Parathyroid adenoma (tissue), 2 donors: ENCODE results near the gene ZNF239.

Source experiments
- H2AFZ ChIP-seq: fragments of 300-600 bp; sonication (generic); one replicate; pipeline ENCODE4 v1.7.0; 2017; ENCODE audit warnings: antibody characterized with exemption, mild to moderate bottlenecking
- H3K27ac ChIP-seq: fragments of 300-600 bp; sonication (generic); one replicate; pipeline ENCODE4 v1.7.0; 2017
- H3K27me3 ChIP-seq: fragments of 300-600 bp; sonication (generic); one replicate; pipeline ENCODE4 v1.7.0; 2017; ENCODE audit warnings: low read length; ENCODE audit not compliant: control insufficient read depth, insufficient read depth
- H3K36me3 ChIP-seq: fragments of 300-600 bp; sonication (generic); one replicate; pipeline ENCODE4 v1.7.0; 2017; ENCODE audit warnings: low read length; ENCODE audit not compliant: control insufficient read depth, insufficient read depth
- H3K4me1 ChIP-seq: fragments of 300-600 bp; sonication (generic); one replicate; pipeline ENCODE4 v1.7.0; 2017; ENCODE audit warnings: control low read depth
- H3K4me2 ChIP-seq: fragments of 300-600 bp; sonication (generic); one replicate; pipeline ENCODE4 v1.7.0; 2017; ENCODE audit warnings: low read length
- H3K4me3 ChIP-seq: fragments of 300-600 bp; sonication (generic); one replicate; pipeline ENCODE4 v1.7.0; 2017; ENCODE audit warnings: low read depth, low read length
- H3K79me2 ChIP-seq: fragments of 300-600 bp; sonication (generic); one replicate; pipeline ENCODE4 v1.7.0; 2017; ENCODE audit warnings: control low read depth
- H3K9ac ChIP-seq: fragments of 300-600 bp; sonication (generic); one replicate; pipeline ENCODE4 v1.7.0; 2017; ENCODE audit warnings: mild to moderate bottlenecking
- H3K9me3 ChIP-seq: fragments of 300-600 bp; sonication (generic); one replicate; pipeline ENCODE4 v1.7.0; 2017; ENCODE audit warnings: low read length; ENCODE audit not compliant: control insufficient read depth
- TF ChIP-seq, protein P1 (sequence below): fragments of 300-600 bp; sonication (generic); IDR thresholded peaks from one replicate; pipeline ENCODE4 v1.7.0; 2017; ENCODE audit warnings: antibody characterized with exemption, mild to moderate bottlenecking
- donor health status: primary hyperparathyroidism.

The ZNF239 gene

DNA sequence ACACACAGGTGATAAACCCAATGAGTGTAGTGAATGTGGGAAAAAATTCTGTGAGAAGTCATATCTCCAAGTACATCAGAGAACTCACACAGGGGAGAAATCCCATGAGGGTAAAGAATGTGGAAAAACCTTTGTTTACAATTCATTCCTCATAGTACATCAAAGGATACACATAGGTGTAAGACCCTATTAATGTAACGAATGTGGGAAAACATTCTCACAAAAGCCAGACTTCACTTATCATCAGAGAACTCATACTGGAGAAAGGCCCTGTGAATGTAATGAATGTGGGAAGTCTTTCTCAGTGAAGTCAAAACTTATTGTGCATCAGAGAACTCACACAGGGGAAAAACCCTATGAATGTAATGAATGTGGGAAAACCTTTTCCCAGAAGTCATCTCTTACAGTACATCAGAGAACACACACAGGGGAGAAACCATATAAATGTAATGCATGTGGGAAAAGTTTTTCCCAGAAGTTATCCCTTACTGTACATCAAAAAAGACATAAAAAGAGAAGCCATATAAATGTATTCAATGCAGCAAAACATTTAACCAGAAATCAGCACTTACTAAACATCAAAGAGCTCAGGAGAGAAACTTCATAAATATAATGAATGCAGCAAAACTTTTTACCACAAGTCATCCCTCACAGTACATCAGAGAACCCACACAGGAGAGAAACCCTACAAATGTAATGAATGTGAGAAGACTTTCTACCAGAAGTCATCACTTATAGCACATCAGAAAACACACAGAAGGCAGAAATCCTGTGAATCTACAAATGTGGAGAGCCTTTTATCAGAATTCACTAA is 49.8 kb downstream of the ZNF239 start:
- Histone ChIP-seq H3K9ac (no peak overlapping the region), H3K4me2 (no peak overlapping the region), H3K4me1 (no peaks in the 10 kb centered on the region), H3K27ac (no peak overlapping the region), H3K4me3 (no peak overlapping the region), H3K27me3 (no peaks in the 10 kb centered on the region), H3K9me3 (no peaks in the 10 kb centered on the region), H3K36me3 (no peaks in the 10 kb centered on the region), H2AFZ (no peak overlapping the region), H3K79me2 (no peaks in the 10 kb centered on the region)
- TF ChIP-seq, protein P1, sequence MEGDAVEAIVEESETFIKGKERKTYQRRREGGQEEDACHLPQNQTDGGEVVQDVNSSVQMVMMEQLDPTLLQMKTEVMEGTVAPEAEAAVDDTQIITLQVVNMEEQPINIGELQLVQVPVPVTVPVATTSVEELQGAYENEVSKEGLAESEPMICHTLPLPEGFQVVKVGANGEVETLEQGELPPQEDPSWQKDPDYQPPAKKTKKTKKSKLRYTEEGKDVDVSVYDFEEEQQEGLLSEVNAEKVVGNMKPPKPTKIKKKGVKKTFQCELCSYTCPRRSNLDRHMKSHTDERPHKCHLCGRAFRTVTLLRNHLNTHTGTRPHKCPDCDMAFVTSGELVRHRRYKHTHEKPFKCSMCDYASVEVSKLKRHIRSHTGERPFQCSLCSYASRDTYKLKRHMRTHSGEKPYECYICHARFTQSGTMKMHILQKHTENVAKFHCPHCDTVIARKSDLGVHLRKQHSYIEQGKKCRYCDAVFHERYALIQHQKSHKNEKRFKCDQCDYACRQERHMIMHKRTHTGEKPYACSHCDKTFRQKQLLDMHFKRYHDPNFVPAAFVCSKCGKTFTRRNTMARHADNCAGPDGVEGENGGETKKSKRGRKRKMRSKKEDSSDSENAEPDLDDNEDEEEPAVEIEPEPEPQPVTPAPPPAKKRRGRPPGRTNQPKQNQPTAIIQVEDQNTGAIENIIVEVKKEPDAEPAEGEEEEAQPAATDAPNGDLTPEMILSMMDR = no peak
